Endothelial cell of umbilical vein (primary cell): Measurements from ENCODE around the gene GABARAP. TPM values are rescaled to one million over a fixed set of nuclear protein-coding genes. Genes with fewer than 3 reads are reported as not detected.

Experiments
- BruUV-seq: library from RNA; stranded (reverse); fragments of 400-500 nt; replicated peaks from 2 replicates; lab custom pipeline; 2021; lab: Mats Ljungman, UMichigan
- CTCF ChIA-PET: fragments of 300-600, 350-600 bp; sonication (Branson Sonifier 250); formaldehyde crosslinking; loops from one replicate; lab custom pipeline; 2021; ENCODE audit warnings: antibody characterized with exemption, inconsistent platforms; lab: Charles Lee
- POLR2A ChIA-PET: fragments of 300-600, 350-600 bp; sonication (Branson Sonifier 250); formaldehyde crosslinking; loops from one replicate; lab custom pipeline; 2021; ENCODE audit warnings: antibody characterized with exemption, inconsistent platforms; lab: Charles Lee
- DNase-seq: peaks from one replicate; pipeline ENCODE4 v3.0.0-alpha.2; 2011; ENCODE audit warnings: low read depth, low spot score
- FAIRE-seq: peaks from 2 replicates; lab custom pipeline; 2011; peaks lifted over from hg19 to GRCh38; lab: Jason Lieb, UNC
- H2AFZ ChIP-seq: 2 replicates; pipeline ENCODE4 v1.6.0; 2012; ENCODE audit warnings: low read depth, low read length, control low read depth, inconsistent platforms
- H3K27ac ChIP-seq: 2 replicates; pipeline ENCODE4 v1.5.1; 2011; ENCODE audit warnings: low read depth, mild to moderate bottlenecking, control low read depth, low read length, moderate library complexity; ENCODE audit not compliant: insufficient read depth
- H3K27me3 ChIP-seq, 2 experiments: 2 replicates each; pipeline versions ENCODE4 v1.6.0 to v1.6.1; 2011; ENCODE audit warnings: low read length in 2 of 2, mixed read lengths in 1 of 2; ENCODE audit not compliant: control insufficient read depth in 2 of 2, insufficient read depth in 2 of 2
- H3K36me3 ChIP-seq, 2 experiments: 2 replicates in 1 of 2; 3 replicates in 1 of 2; pipeline ENCODE4 v1.5.1; 2011; ENCODE audit warnings: low read length in 2 of 2, mild to moderate bottlenecking in 1 of 2, moderate library complexity in 1 of 2; ENCODE audit not compliant: control insufficient read depth in 2 of 2, insufficient read depth in 2 of 2; ENCODE audit errors: extremely low read depth in 1 of 2
- H3K4me1 ChIP-seq: 3 replicates; pipeline ENCODE4 v1.5.1; 2011; ENCODE audit warnings: mild to moderate bottlenecking, low read length; ENCODE audit not compliant: control insufficient read depth, insufficient read depth; ENCODE audit errors: extremely low read depth
- H3K4me2 ChIP-seq: 2 replicates; pipeline ENCODE4 v1.6.1; 2011; ENCODE audit warnings: low read length, control low read depth, mixed read lengths; ENCODE audit not compliant: insufficient read depth
- H3K4me3 ChIP-seq, 3 experiments: fragments of 200-600 bp in 1 of 3; sonication (generic), shearing (Covaris generic) in 1 of 3; replicated peaks in 1 of 3; 2 replicates each; pipeline ENCODE4 v1.5.1; 2011 to 2016; ENCODE audit warnings: control low read depth in 3 of 3, low read length in 3 of 3, mild to moderate bottlenecking in 2 of 3, inconsistent platforms in 1 of 3, low read depth in 1 of 3, moderate library complexity in 1 of 3; ENCODE audit not compliant: insufficient read depth in 1 of 3
- H3K79me2 ChIP-seq: 2 replicates; pipeline ENCODE4 v1.6.0; 2012; ENCODE audit warnings: low read length, inconsistent platforms; ENCODE audit not compliant: control insufficient read depth, insufficient read depth
- H3K9ac ChIP-seq: replicated peaks from 2 replicates; pipeline ENCODE3; 2011; ENCODE audit warnings: low read length, control low read depth; ENCODE audit not compliant: insufficient read depth; ENCODE audit errors: extremely low read depth
- H3K9me1 ChIP-seq: replicated peaks from 3 replicates; pipeline ENCODE4 v1.6.0; 2011; ENCODE audit warnings: mild to moderate bottlenecking, low read length; ENCODE audit not compliant: control insufficient read depth, insufficient read depth; ENCODE audit errors: extremely low read depth
- H3K9me3 ChIP-seq: replicated peaks from 2 replicates; pipeline ENCODE4 v1.5.1; 2012; ENCODE audit warnings: low read length, inconsistent platforms; ENCODE audit not compliant: control insufficient read depth, insufficient read depth
- H4K20me1 ChIP-seq: replicated peaks from 2 replicates; pipeline ENCODE3; 2011; ENCODE audit warnings: mild to moderate bottlenecking, low read length; ENCODE audit not compliant: control insufficient read depth, insufficient read depth; ENCODE audit errors: extremely low read depth
- CTCF ChIP-seq, 2 donors: IDR thresholded peaks; 1 replicate in 1 of 2; 2 replicates in 1 of 2; pipeline ENCODE4 v1.5.1; 2011; ENCODE audit warnings: low read length in 2 of 2, mild to moderate bottlenecking in 2 of 2, moderate library complexity in 2 of 2, control low read depth in 1 of 2, inconsistent platforms in 1 of 2, low read depth in 1 of 2; ENCODE audit not compliant: insufficient read depth in 1 of 2; ENCODE audit errors: extremely low read depth in 1 of 2
- EZH2 ChIP-seq: IDR thresholded peaks from 2 replicates; pipeline ENCODE4 v1.6.1; 2012; ENCODE audit warnings: borderline replicate concordance, low read depth, mild to moderate bottlenecking, moderate library complexity, low read length, inconsistent platforms; ENCODE audit not compliant: severe bottlenecking
- FOS ChIP-seq: IDR thresholded peaks from 2 replicates; pipeline ENCODE4 v1.6.1; 2011; ENCODE audit warnings: mild to moderate bottlenecking, low read length, moderate library complexity, borderline replicate concordance; ENCODE audit not compliant: insufficient read depth
- GATA2 ChIP-seq: IDR thresholded peaks from 2 replicates; pipeline ENCODE4 v1.7.0; 2011; ENCODE audit warnings: low read depth, mild to moderate bottlenecking, moderate library complexity, mixed read lengths, low read length; ENCODE audit not compliant: insufficient read length, insufficient read depth
- MAX ChIP-seq: IDR thresholded peaks from 2 replicates; pipeline ENCODE4 v1.6.1; 2011; ENCODE audit not compliant: insufficient read depth, insufficient read length
- POLR2AphosphoS5 ChIP-seq: IDR thresholded peaks from 2 replicates; pipeline ENCODE4 v1.6.1; 2012; ENCODE audit warnings: low read depth, mild to moderate bottlenecking, control low read depth, low read length, moderate library complexity; ENCODE audit not compliant: insufficient read depth
- dilution Hi-C: fragments of 300-500 bp; cut with MboI; formaldehyde crosslinking; loops from one replicate; pipeline ENCODE4 v1.15.0; 2019; ENCODE audit warnings: low sequenced_read_pairs; ENCODE audit not compliant: extremely low pct_ligation_motif_present
- intact Hi-C: fragments of 100-400 bp; cut with micrococcal nuclease; formaldehyde crosslinking; loops from one replicate; pipeline ENCODE4 v1.10.0; 2022
- polyA plus RNA-seq, 4 experiments: library from polyadenylated mRNA; depleted of rRNA in 3 of 4; stranded (reverse) in 3 of 4; unstranded in 1 of 4; fragments of >200 nt; gene quantifications; 2 replicates each; pipeline versions ENCODE4 v1.2.1 to v1.2.3, GENCODE V29; 2011 to 2012; ENCODE audit warnings: missing spikeins in 1 of 4
- total RNA-seq: library from RNA; stranded (reverse); gene quantifications from 2 replicates; pipeline ENCODE4 v1.2.3, GENCODE V29; 2021

The GABARAP gene
- total and polyA plus RNA-seq, 2 donors (not counting 3 experiments of a cell fraction or from before 2014, with no cell fraction given), result 401 to 882 TPM

- Histone ChIP-seq H3K4me3 (peak overlapping the region; percentile 43 to 83 (median 55)), H3K9me3 (no peaks in the 10 kb centered on the region), H3K27me3 (no peaks in the 10 kb centered on the region), H3K9ac (peak overlapping the region; percentile 74), H3K36me3 (peaks cover 17 to 38% of the 10 kb centered on the region in 2 experiments), H3K4me1 (peaks cover 12% of the 10 kb centered on the region), H3K4me2 (peak overlapping the region; percentile 86), H3K79me2 (peaks cover 63% of the 10 kb centered on the region), H4K20me1 (peaks cover 4% of the 10 kb centered on the region), H3K9me1 (no peaks in the 10 kb centered on the region), H3K27ac (peak overlapping the region; percentile 29), H2AFZ (no peak overlapping the region)
- intact Hi-C loops (loop anchor here (1.0 kb wide), 1 partner anchor 12 kb away; no protein-coding TSS in a partner anchor), dilution Hi-C loops (no loop called here)
- TF ChIP-seq CTCF (IDR thresholded peaks at IDR 0.05; ENCODE audit: extremely low read depth in 1 of 2, insufficient read depth in 1 of 2, low read depth in 1 of 2, low read length in 2 of 2), result no peak
- TF ChIP-seq POLR2AphosphoS5, result no peak
- no peak for TF ChIP-seq FOS
- TF ChIP-seq EZH2, result no peak
- TF ChIP-seq MAX, result no peak
- no peak for TF ChIP-seq GATA2
- POLR2A ChIA-PET, result interaction anchor here (0.5 kb wide), 1 partner anchor 35 kb away, joined by 3 read pairs; no protein-coding TSS in a partner anchor
- FAIRE-seq, result peak; percentile 65
- no peak for DNase-seq
- CTCF ChIA-PET, result interaction anchor here (1.0 to 2.8 kb wide), 3 partner anchors 13 to 63 kb away, joined by 3 to 13 read pairs (median 5); no protein-coding TSS in a partner anchor
- no TSS peak for BruUV-seq
Measured at GRCh38 chr17:7233701-7234082, 8.6 kb downstream of the GABARAP start.
